ENCODE measurements around the gene CDKAL1.
"Not testable (repeated sequence)": the region's sequence is repeated elsewhere in the genome, so short reads cannot be mapped to it uniquely, and the experiment has no call there.

The CDKAL1 gene

DNA sequence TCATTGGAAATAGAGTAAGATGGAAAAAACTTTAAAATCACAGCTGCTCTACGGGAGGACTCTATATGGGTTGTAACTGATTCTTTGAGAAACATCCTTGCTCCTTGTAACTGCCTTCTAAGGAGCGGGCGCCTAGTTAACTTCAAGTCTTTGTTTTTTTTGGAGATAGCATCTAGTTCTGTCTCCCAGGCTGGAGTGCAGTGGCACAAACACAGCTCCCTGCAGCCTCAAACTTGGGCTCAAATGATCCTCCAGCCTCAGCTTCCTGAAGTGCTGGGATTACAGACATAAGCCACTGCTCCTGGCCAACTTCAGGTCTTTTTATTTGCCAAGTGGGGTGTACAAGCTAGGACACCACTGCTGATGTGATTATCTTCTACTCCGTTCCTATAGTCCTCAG lies 552.9 kb downstream of the CDKAL1 start:
- no peak for DNase-seq (ENCODE audit: extremely low read depth in 1 of 2, low read depth in 1 of 2)

GRCh38 chr6:21091411-21091810 lies 557.2 kb downstream of the CDKAL1 start:
- no peak for DNase-seq (ENCODE audit: extremely low read depth in 1 of 2, low read depth in 1 of 2)

- DNase-seq (ENCODE audit: extremely low read depth in 1 of 2, low read depth in 1 of 2): not testable (repeated sequence)
These were observed 558.0 kb downstream of the CDKAL1 start for GRCh38 chr6:21092231-21092772.

DNA sequence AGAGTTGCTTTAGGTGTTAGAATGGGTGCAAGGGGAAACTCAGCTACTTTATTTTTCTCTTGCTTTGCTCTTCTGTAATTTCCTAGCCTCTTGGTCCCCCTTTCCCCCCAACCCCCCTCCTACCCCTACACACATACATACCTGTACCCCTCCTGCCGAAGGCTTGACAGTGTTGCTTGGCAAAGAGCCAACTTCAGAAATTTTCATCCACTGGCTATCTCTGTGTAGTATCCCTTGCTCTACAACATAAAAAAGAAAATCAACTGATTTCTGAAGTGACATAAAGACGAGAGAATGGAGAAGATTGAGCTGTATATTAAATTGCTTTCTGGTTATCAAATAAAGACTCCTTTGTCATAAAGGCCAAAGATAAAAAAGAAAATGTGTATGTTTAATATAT lies 561.2 kb downstream of the CDKAL1 start:
- DNase-seq (ENCODE audit: extremely low read depth in 1 of 2, low read depth in 1 of 2): no peak

- no peak for DNase-seq (ENCODE audit: extremely low read depth in 1 of 2, low read depth in 1 of 2)
These were observed 563.9 kb downstream of the CDKAL1 start for GRCh38 chr6:21098134-21098533.

DNA sequence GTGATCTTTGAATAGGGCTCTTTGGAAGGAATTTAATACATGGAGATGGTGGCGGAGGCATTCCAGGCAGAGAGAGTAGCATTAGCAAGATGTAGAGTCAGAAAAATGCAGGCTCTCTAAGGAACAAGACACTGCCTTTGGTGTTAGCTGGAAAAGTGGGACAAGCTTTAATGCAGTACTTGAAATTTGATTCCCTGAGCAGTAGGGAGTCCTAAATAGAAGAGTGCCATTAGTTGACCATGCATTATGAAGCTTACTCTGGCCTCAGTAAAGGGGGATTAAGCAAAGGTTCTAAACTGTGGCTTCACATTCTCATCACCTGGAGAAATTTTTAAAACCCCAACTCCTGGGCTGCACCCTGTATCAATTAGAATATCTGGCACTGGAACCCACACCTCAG lies 564.5 kb downstream of the CDKAL1 start:
- no peak for DNase-seq (ENCODE audit: extremely low read depth in 1 of 2, low read depth in 1 of 2)

GRCh38 chr6:21099338-21100314 lies 565.4 kb downstream of the CDKAL1 start:
- DNase-seq (ENCODE audit: extremely low read depth in 1 of 2, low read depth in 1 of 2): no peak

DNA sequence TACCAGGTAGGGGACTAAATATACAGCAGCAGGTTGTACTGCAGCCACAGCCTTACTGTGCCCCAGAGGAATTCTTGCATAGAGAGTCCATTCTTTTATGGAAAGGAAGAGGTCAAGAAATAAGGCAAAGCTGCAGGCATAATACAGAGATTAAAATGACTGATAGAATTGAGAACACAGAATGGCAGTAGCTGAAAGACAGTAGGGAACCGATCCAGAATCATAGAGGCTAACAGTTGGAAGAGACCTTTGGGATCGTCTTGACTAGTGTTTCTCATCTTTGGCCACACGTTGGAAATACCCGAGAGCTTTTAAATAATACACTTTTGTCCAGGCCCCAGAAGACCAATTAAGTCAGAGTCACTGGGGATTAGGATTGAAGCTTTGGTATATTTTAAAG lies 566.7 kb downstream of the CDKAL1 start:
- DNase-seq (ENCODE audit: extremely low read depth in 1 of 2, low read depth in 1 of 2): no peak

GRCh38 chr6:21101694-21102093 lies 567.4 kb downstream of the CDKAL1 start:
- no peak for DNase-seq (ENCODE audit: extremely low read depth in 1 of 2, low read depth in 1 of 2)

GRCh38 chr6:21102201-21102600 lies 567.9 kb downstream of the CDKAL1 start:
- no peak for DNase-seq (ENCODE audit: extremely low read depth in 1 of 2, low read depth in 1 of 2)

DNA sequence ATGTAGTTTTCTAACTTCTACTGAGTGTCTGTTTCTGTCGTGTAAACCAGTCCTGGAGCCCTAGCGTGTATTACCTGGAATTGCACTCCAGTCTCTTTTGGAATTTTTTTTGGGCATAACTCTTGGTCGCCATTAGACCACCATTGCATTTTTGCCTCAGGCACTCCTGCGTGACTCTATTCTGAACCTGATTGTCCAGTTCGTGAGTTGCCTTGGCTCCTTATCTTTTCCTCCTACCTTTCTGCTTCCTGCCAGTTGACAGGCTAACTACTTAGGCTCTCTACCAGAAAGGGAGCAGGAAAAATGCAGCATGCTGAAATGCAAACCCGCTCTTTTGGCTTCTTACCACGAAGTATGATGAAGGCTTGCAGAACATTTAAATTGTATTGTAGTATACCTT lies 568.4 kb downstream of the CDKAL1 start:
- no peak for DNase-seq (ENCODE audit: extremely low read depth in 1 of 2, low read depth in 1 of 2)

DNA sequence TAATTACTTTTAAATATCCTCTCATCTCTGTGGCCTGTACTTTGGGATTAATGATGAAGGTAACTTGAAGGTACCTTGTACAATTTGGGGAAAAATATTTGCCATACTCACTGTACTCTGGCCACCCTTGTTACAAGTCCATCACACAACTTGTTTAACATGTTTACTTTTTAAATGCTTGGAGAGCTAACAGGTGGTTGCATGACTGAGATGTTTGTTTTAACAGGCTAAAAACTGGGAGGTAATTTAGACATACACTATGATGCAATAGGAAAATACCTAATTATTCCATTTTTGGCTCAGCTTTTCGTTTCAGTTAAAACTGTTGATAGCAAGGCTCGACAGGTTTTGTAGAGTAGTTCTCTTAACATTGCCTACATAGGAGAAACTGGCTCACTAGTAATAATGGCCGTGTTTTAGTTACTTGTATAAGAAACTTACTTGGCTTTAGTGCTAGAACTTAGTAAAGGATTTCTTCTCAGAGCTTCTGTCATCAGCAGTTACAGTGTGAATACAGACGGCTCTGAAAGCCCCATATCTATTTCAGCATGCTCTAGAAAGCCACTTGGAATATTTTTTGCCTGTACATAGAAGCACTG lies 569.5 kb downstream of the CDKAL1 start:
- DNase-seq (ENCODE audit: extremely low read depth in 1 of 2, low read depth in 1 of 2): no peak

DNA sequence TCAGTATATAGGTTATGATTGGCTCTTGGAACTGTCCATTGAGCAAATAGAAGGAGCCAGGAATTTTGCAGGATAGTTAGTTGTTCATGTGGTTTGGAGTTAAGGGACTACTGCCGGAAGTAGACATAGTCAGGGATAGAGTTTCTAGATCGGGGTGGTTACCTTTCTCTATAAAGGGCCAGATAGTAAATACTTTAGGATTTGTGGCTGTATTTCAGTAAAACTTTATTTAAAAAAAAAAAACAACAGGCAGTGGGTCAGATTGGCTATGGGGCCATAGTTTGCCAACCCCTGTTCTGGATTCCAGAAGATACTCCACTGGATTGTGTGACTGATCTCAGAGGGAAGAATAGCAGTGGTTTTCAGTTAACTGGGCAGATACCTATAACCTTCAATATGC lies 570.0 kb downstream of the CDKAL1 start:
- DNase-seq (ENCODE audit: extremely low read depth in 1 of 2, low read depth in 1 of 2): no peak

- DNase-seq (ENCODE audit: extremely low read depth in 1 of 2, low read depth in 1 of 2): no peak
These were observed 573.5 kb downstream of the CDKAL1 start for GRCh38 chr6:21107796-21108195.

- DNase-seq (ENCODE audit: extremely low read depth in 1 of 2, low read depth in 1 of 2): no peak
These were observed 575.3 kb downstream of the CDKAL1 start for GRCh38 chr6:21109391-21110178.

DNA sequence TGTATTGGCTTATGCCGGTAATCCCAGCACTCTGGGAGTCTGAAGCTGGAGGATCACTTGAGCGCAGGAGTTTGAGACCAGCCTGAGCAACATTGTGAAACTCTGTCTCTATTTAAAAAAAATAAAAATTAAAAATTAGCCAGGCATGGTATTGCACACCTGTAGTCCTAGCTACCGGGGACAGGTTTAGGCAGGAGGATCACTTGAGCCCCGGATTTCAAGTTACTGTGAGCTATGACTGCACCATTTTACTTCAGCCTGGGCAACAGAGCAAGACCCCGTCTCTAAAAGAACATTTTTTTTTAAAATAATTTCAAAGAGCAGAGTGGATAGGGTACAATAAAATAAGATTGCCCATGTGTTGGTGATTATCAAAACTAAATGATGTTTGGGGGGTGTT lies 576.4 kb downstream of the CDKAL1 start:
- DNase-seq (ENCODE audit: extremely low read depth in 1 of 2, low read depth in 1 of 2): no peak

GRCh38 chr6:21111093-21111725 lies 577.0 kb downstream of the CDKAL1 start:
- no peak for DNase-seq (ENCODE audit: extremely low read depth in 1 of 2, low read depth in 1 of 2)

- no peak for DNase-seq (ENCODE audit: extremely low read depth in 1 of 2, low read depth in 1 of 2)
These were observed 580.9 kb downstream of the CDKAL1 start for GRCh38 chr6:21115111-21115510.

- no peak for DNase-seq (ENCODE audit: extremely low read depth in 1 of 2, low read depth in 1 of 2)
These were observed 582.5 kb downstream of the CDKAL1 start for GRCh38 chr6:21116736-21117135.

DNA sequence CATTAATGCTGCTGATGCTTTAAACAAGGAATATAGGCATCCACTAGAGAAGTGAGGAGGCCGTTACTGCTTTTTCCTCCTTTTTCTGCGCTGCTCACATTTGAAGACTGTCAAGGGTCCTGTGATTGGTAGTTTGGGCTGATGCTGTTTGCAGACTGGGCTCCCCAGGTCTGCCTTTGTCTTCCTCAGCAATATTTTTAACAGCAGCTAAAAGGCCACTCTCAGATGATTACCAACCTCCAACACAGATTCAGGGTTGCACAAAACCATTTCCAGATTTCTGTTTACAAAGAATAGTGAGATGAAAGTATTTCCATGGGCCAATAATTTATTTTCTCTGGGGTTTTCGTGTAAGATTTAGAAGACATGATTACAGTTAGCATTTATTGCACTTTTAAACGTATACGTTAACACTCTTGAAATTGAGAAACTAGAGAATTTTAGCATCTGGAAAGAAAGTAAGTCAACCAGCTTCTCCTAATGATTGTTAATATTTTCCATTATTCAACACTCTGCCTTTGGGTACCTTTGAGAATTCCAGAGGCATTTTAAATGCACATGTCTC lies 584.0 kb downstream of the CDKAL1 start:
- no peak for DNase-seq (ENCODE audit: extremely low read depth in 1 of 2, low read depth in 1 of 2)

All from activated CD8-positive, alpha-beta memory T cell treated with anti-CD3 and anti-CD28 coated beads for 1 hour (primary cell).